K562 (cell line): ENCODE data around the gene EXOC2. TPM values are rescaled to one million over a fixed set of nuclear protein-coding genes. Genes with fewer than 3 reads are reported as not detected.

ENCODE experiments used
- ATAC-seq: fragments of 200-7000 bp; cut with Tn5 transposase; 3 replicates; pipeline ENCODE4 v1.9.1; 2020; ENCODE audit warnings: moderate library complexity
- BruUV-seq: library from RNA; stranded (reverse); fragments of 400-500 nt; replicated peaks from 2 replicates; lab custom pipeline; 2021; lab: Mats Ljungman, UMichigan
- CTCF ChIA-PET: fragments of 300-600 bp; formaldehyde crosslinking; extraction: SDS; loops from one replicate; lab custom pipeline; 2021; ENCODE audit warnings: low intra/inter-chr PET ratio; lab: Yijun Ruan, JAX
- POLR2A ChIA-PET: fragments of 300-600, 350-650 bp; sonication (Branson Sonifier 250); formaldehyde crosslinking; extraction: SDS; loops from one replicate; lab custom pipeline; 2021; ENCODE audit warnings: antibody characterized with exemption, inconsistent platforms; lab: Yijun Ruan, JAX
- DNase-seq, 4 experiments: peaks; one replicate each; pipeline versions ENCODE4 v3.0.0 to v3.0.0-alpha.2; 2011 to 2018; ENCODE audit warnings: low spot score in 3 of 4, mixed read lengths in 3 of 4; ENCODE audit errors: extremely low read depth in 1 of 4
- FAIRE-seq: peaks from 2 replicates; lab custom pipeline; 2011; peaks lifted over from hg19 to GRCh38; lab: Jason Lieb, UNC
- H2AFZ ChIP-seq: 2 replicates; pipeline ENCODE4 v1.6.0; 2011; ENCODE audit warnings: low read depth, low read length, control low read depth, inconsistent platforms
- H3K27ac ChIP-seq: fragments of 200-600 bp; 3 replicates; pipeline ENCODE4 v1.8.0; 2011; ENCODE audit warnings: low read depth, mild to moderate bottlenecking, control low read depth, inconsistent platforms, low read length, moderate library complexity, mixed read lengths; ENCODE audit errors: extremely low read depth
- H3K27me3 ChIP-seq, 2 experiments: fragments of 300-600 bp in 1 of 2; 2 replicates in 1 of 2; 3 replicates in 1 of 2; pipeline versions ENCODE4 v1.6.0 to v1.8.0; 2011; ENCODE audit warnings: inconsistent platforms in 2 of 2, low read length in 2 of 2, mild to moderate bottlenecking in 1 of 2, mixed read lengths in 1 of 2, moderate library complexity in 1 of 2; ENCODE audit not compliant: control insufficient read depth in 2 of 2, insufficient read depth in 2 of 2
- H3K36me3 ChIP-seq: fragments of 300-600 bp; 3 replicates; pipeline ENCODE4 v1.8.0; 2011; ENCODE audit warnings: mild to moderate bottlenecking, low read length, inconsistent platforms; ENCODE audit not compliant: control insufficient read depth, insufficient read depth
- H3K4me1 ChIP-seq, 2 experiments: fragments of 200-600 bp in 1 of 2; replicated peaks in 1 of 2; 2 replicates in 1 of 2; 3 replicates in 1 of 2; pipeline versions ENCODE4 v1.5.1 to v1.8.0; 2011; ENCODE audit warnings: inconsistent platforms in 2 of 2, low read length in 2 of 2, mild to moderate bottlenecking in 1 of 2, mixed read lengths in 1 of 2, moderate library complexity in 1 of 2; ENCODE audit not compliant: control insufficient read depth in 2 of 2, insufficient read depth in 2 of 2
- H3K4me2 ChIP-seq: 2 replicates; pipeline ENCODE4 v1.6.1; 2011; ENCODE audit warnings: low read length, control low read depth, inconsistent platforms, mixed read lengths; ENCODE audit not compliant: insufficient read depth
- H3K4me3 ChIP-seq: fragments of 200-600 bp; sonication (generic), shearing (Covaris generic); 2 replicates; pipeline ENCODE4 v1.5.1; 2016; ENCODE audit warnings: control low read depth, inconsistent platforms
- H3K79me2 ChIP-seq: fragments of 200-600 bp; 3 replicates; pipeline ENCODE4 v1.8.0; 2011; ENCODE audit warnings: low read length, inconsistent platforms; ENCODE audit not compliant: control insufficient read depth, insufficient read depth
- H3K9ac ChIP-seq, 2 experiments: 2 replicates each; pipeline versions ENCODE4 v1.6.0 to v1.6.1; 2011; ENCODE audit warnings: low read depth in 2 of 2, low read length in 2 of 2, control low read depth in 1 of 2, inconsistent platforms in 1 of 2, mild to moderate bottlenecking in 1 of 2, mixed read lengths in 1 of 2; ENCODE audit not compliant: insufficient read depth in 1 of 2
- H3K9me1 ChIP-seq: one replicate; pipeline ENCODE4 v1.6.0; 2011; ENCODE audit warnings: inconsistent platforms, mild to moderate bottlenecking, low read length, moderate library complexity; ENCODE audit not compliant: control insufficient read depth, insufficient read depth
- H3K9me3 ChIP-seq: replicated peaks from 2 replicates; pipeline ENCODE4 v1.5.1; 2011; ENCODE audit warnings: low read depth, low read length, inconsistent platforms; ENCODE audit not compliant: control insufficient read depth, insufficient read depth
- H4K20me1 ChIP-seq: replicated peaks from 2 replicates; pipeline ENCODE4 v1.6.1; 2011; ENCODE audit warnings: low read length, inconsistent platforms, mixed read lengths; ENCODE audit not compliant: control insufficient read depth, insufficient read depth
- CHD1 ChIP-seq: fragments of 200-600 bp; sonication (generic); IDR thresholded peaks from one replicate; pipeline ENCODE4 v1.6.1; 2012; ENCODE audit warnings: mild to moderate bottlenecking, moderate library complexity, low read length, inconsistent platforms
- ILF3 ChIP-seq: fragments of 450-650 bp; IDR thresholded peaks from 2 replicates; pipeline ENCODE4 v1.6.1; 2018; ENCODE audit warnings: antibody characterized with exemption, mild to moderate bottlenecking, moderate library complexity, borderline replicate concordance
- KAT7 ChIP-seq: sonication (generic); formaldehyde crosslinking; IDR thresholded peaks from 2 replicates; pipeline ENCODE4 v1.8.0; 2022; ENCODE audit warnings: missing genetic modification reagents, mild to moderate bottlenecking, borderline replicate concordance
- KAT8 ChIP-seq: fragments of 450-650 bp; IDR thresholded peaks from 2 replicates; pipeline ENCODE4 v1.6.1; 2016; ENCODE audit warnings: low read depth, mild to moderate bottlenecking
- NFATC3 ChIP-seq: fragments of 450-650 bp; IDR thresholded peaks from 2 replicates; pipeline ENCODE4 v1.6.1; 2017; ENCODE audit warnings: mild to moderate bottlenecking
- PHB2 ChIP-seq: fragments of 450-650 bp; IDR thresholded peaks from 2 replicates; pipeline ENCODE4 v1.6.1; 2017; ENCODE audit warnings: low read depth
- POU5F1 ChIP-seq: fragments of 150-350 bp; IDR thresholded peaks from 2 replicates; pipeline ENCODE4 v1.6.1; 2014; ENCODE audit warnings: borderline replicate concordance, low read length, low read depth, mild to moderate bottlenecking; ENCODE audit not compliant: partially characterized antibody
- RFX5 ChIP-seq: IDR thresholded peaks from 2 replicates; pipeline ENCODE4 v1.6.1; 2011; ENCODE audit warnings: low read depth, mild to moderate bottlenecking, improper control_type of control experiment, low read length
- ZC3H11A ChIP-seq: IDR thresholded peaks from 2 replicates; pipeline ENCODE4 v1.6.1; 2012; ENCODE audit warnings: low read depth, low read length, improper control_type of control experiment
- ZNF24 ChIP-seq: fragments of 450-650 bp; IDR thresholded peaks from 2 replicates; pipeline ENCODE4 v1.6.1; 2016
- ZNF436 ChIP-seq: fragments of 250-450, 450-650 bp; sonication (Bioruptor Pico); formaldehyde crosslinking; IDR thresholded peaks from 2 replicates; pipeline ENCODE4 v1.7.0; 2020; ENCODE audit warnings: mild to moderate bottlenecking
- WGBS: fragments of 100-300 bp; shearing (Covaris generic); methylation state at CpG from one replicate; pipeline ENCODE4 v1.1.6; 2016; ENCODE audit warnings: low coverage, mixed read lengths; ENCODE audit not compliant: insufficient coverage; ENCODE audit errors: missing lambda C conversion rate; 5-methylcytosine and 5-hydroxymethylcytosine counted together
- in situ Hi-C: fragments of 300-500 bp; cut with MboI; formaldehyde crosslinking; loops from 4 replicates; pipeline ENCODE4 v1.15.0; 2018; ENCODE audit warnings: inconsistent platforms, mixed read lengths
- intact Hi-C: fragments of 100-400 bp; cut with micrococcal nuclease; formaldehyde crosslinking; loops from 2 replicates; pipeline ENCODE4 v1.14.2; 2022
- polyA plus RNA-seq, 8 experiments: library from polyadenylated mRNA; depleted of rRNA in 4 of 8; stranded (reverse) in 5 of 8; unstranded in 3 of 8; fragments of >200 nt; fragmentation: Nextera tagmentation in 2 of 8; fragmentation: Illumina TruSeq in 1 of 8; extraction: Ambion mirVana in 2 of 8; extraction: Trizol in 1 of 8; gene quantifications; 2 replicates each; pipeline versions ENCODE4 v1.2.1 to v1.2.3, GENCODE V29; 2011 to 2014; ENCODE audit warnings: inconsistent platforms in 1 of 8, missing spikeins in 1 of 8
- total RNA-seq, 7 experiments: library from RNA; depleted of rRNA in 6 of 7; stranded (reverse); fragments of >200 nt in 6 of 7; fragmentation: Illumina TruSeq in 2 of 7; extraction: Trizol in 2 of 7; gene quantifications; 2 replicates each; pipeline versions ENCODE4 v1.2.1 to v1.2.3, GENCODE V29; 2011 to 2021; ENCODE audit warnings: low replicate concordance in 1 of 7
- TF ChIP-seq, protein P1 (sequence below): fragments of 250-450 bp; sonication (Bioruptor Pico); IDR thresholded peaks from 2 replicates; pipeline ENCODE4 v1.8.0; 2022; ENCODE audit warnings: moderate library complexity, mild to moderate bottlenecking, inconsistent platforms
- TF ChIP-seq, protein P2 (sequence below): fragments of 450-650 bp; formaldehyde crosslinking; IDR thresholded peaks from 2 replicates; pipeline ENCODE4 v1.4.0; 2020; ENCODE audit warnings: mild to moderate bottlenecking, moderate library complexity

Gene EXOC2
- total and polyA plus RNA-seq, 9 of the 15 experiments (the other 6 are each of a cell fraction or from before 2014, with no cell fraction given), result 12.2 to 30.2 (median 24.2) TPM

DNA sequence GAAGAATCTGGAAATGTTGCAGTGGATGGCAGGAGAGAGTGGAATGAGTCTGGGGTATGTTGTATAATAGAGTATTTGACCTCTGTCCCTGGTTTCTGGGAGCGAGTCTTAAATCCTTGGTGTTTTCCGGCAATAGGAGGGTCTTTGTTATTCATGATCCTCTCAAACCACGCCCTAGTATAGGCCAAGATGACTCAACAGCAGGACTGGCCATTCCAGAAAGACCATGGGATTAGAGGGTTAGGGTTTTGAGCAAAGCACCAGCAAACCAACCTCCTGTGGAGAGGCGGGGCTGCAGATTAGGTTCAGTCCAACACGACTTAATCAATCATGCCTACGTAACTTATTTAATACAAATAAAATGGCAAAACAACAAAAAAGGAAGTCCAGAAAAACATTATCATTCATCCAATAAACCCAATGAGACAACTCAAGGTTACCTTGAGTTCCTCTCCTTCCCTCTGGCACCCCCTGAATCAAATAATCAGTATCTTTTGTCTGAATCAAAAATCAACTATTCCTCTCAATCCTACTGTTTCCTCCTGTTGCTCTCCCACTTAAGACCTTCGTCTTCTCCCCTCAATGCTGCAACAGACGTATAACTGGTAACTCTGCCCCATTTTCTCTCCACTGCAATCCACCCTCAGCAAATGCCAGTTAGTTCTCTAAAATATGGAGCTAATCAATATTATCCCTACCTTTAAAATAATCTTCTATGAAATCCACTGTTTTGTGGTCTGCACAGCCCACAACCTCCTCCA, 51.5 kb downstream of the EXOC2 start:
- CTCF ChIA-PET, result no interaction called here

More for the DNA sequence above, 51.5 kb downstream of the EXOC2 start:
- Histone ChIP-seq H4K20me1 (no peaks in the 10 kb centered on the region), H3K36me3 (no peaks in the 10 kb centered on the region), H2AFZ (no peak overlapping the region), H3K9me1 (no peaks in the 10 kb centered on the region), H3K4me1 (no peaks in the 10 kb centered on the region), H3K9ac (no peak overlapping the region), H3K4me3 (no peak overlapping the region), H3K27ac (no peak overlapping the region), H3K79me2 (no peaks in the 10 kb centered on the region), H3K9me3 (no peaks in the 10 kb centered on the region), H3K4me2 (no peak overlapping the region), H3K27me3 (no peaks in the 10 kb centered on the region)
- FAIRE-seq (no peak), DNase-seq (no peak), ATAC-seq (no peak)
- POLR2A ChIA-PET, result interaction anchor here (0.6 kb wide), 1 partner anchor 62 kb away, joined by 4 read pairs; no protein-coding TSS in a partner anchor
- WGBS, result 75% methylated on average over 8 of the region's 8 CpGs
- in situ Hi-C loops, result no loop called here
- no TSS peak for BruUV-seq
- intact Hi-C loops, result no loop called here
- TF ChIP-seq ZNF24, result no peak
- no peak for TF ChIP-seq RFX5
- no peak for TF ChIP-seq ILF3
- no peak for TF ChIP-seq ZC3H11A
- TF ChIP-seq POU5F1, result no peak
- TF ChIP-seq KAT8, result no peak
- TF ChIP-seq, protein P1, sequence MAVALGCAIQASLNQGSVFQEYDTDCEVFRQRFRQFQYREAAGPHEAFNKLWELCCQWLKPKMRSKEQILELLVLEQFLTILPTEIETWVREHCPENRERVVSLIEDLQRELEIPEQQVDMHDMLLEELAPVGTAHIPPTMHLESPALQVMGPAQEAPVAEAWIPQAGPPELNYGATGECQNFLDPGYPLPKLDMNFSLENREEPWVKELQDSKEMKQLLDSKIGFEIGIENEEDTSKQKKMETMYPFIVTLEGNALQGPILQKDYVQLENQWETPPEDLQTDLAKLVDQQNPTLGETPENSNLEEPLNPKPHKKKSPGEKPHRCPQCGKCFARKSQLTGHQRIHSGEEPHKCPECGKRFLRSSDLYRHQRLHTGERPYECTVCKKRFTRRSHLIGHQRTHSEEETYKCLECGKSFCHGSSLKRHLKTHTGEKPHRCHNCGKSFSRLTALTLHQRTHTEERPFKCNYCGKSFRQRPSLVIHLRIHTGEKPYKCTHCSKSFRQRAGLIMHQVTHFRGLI (CRISPR knock-in tag), result no peak
- TF ChIP-seq NFATC3, result no peak
- TF ChIP-seq KAT7 (CRISPR knock-in tag), result no peak
- TF ChIP-seq PHB2, result no peak
- TF ChIP-seq ZNF436 (CRISPR knock-in tag), result no peak
- TF ChIP-seq, protein P2, sequence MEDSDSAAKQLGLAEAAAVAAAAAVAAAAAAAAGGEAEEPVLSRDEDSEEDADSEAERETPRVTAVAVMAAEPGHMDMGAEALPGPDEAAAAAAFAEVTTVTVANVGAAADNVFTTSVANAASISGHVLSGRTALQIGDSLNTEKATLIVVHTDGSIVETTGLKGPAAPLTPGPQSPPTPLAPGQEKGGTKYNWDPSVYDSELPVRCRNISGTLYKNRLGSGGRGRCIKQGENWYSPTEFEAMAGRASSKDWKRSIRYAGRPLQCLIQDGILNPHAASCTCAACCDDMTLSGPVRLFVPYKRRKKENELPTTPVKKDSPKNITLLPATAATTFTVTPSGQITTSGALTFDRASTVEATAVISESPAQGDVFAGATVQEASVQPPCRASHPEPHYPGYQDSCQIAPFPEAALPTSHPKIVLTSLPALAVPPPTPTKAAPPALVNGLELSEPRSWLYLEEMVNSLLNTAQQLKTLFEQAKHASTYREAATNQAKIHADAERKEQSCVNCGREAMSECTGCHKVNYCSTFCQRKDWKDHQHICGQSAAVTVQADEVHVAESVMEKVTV (CRISPR knock-in tag), result no peak
- TF ChIP-seq CHD1, result no peak
